ENCODE measurements around the gene LRRC8B. TPM values are rescaled to one million over a fixed set of nuclear protein-coding genes. Genes with fewer than 3 reads are reported as not detected.

The LRRC8B gene
- total and polyA plus RNA-seq, 9 of the 15 experiments (the other 6 are each of a cell fraction or from before 2014, with no cell fraction given): 4.3 to 43.7 (median 14.4) TPM

GRCh38 chr1:89528382-89528780 lies 3.8 kb downstream of the LRRC8B start:
- Histone ChIP-seq H3K4me3 (no peak overlapping the region), H3K9ac (ENCODE audit: insufficient read depth in 1 of 2, low read depth in 2 of 2, low read length in 2 of 2) (no peak overlapping the region; a peak in 1 of 4 replicates), H4K20me1 (replicated peaks; ENCODE audit: control insufficient read depth, insufficient read depth, low read length) (peaks cover 5% of the 10 kb centered on the region; the same call in 1 of the 2 replicates), H3K9me3 (replicated peaks; ENCODE audit: control insufficient read depth, insufficient read depth, low read depth, low read length) (peaks cover 9% of the 10 kb centered on the region), H3K27ac (ENCODE audit: extremely low read depth, low read depth, low read length) (no peak overlapping the region), H3K4me2 (ENCODE audit: insufficient read depth, low read length) (peak overlapping the region; percentile 19), H3K4me1 (replicated peaks in 1 of 2; ENCODE audit: control insufficient read depth in 2 of 2, insufficient read depth in 2 of 2, low read length in 2 of 2) (peaks cover 17 to 51% of the 10 kb centered on the region in 2 experiments), H3K9me1 (ENCODE audit: control insufficient read depth, insufficient read depth, low read length) (no peaks in the 10 kb centered on the region), H3K36me3 (ENCODE audit: control insufficient read depth, insufficient read depth, low read length) (peaks cover 58% of the 10 kb centered on the region), H3K27me3 (ENCODE audit: control insufficient read depth in 2 of 2, insufficient read depth in 2 of 2, low read length in 2 of 2) (no peaks in the 10 kb centered on the region), H3K79me2 (ENCODE audit: control insufficient read depth, insufficient read depth, low read length) (peaks cover 92% of the 10 kb centered on the region), H2AFZ (ENCODE audit: low read depth, low read length) (no peak overlapping the region)
- CTCF ChIA-PET (ENCODE audit: low intra/inter-chr PET ratio): interaction anchor here (0.7 kb wide), 1 partner anchor 9 kb away, joined by 3 read pairs; no protein-coding TSS in a partner anchor
- POLR2A ChIA-PET: interaction anchor here (1.0 to 2.1 kb wide), 3 partner anchors 9 to 294 kb away, joined by 3 to 8 read pairs (median 6); no protein-coding TSS in a partner anchor
- no peak for FAIRE-seq
- DNase-seq (ENCODE audit: extremely low read depth in 1 of 4, low spot score in 3 of 4): no peak
- intact Hi-C loops (cut with micrococcal nuclease): loop anchor here (10.0 kb wide), 1 partner anchor 466 kb away; the partner anchor contains the start of gene ZNF326
- BruUV-seq (replicated peaks): no TSS peak
- in situ Hi-C loops (cut with MboI): no loop called here
- ATAC-seq: no peak
- TF ChIP-seq ZFP1 (CRISPR knock-in tag; IDR thresholded peaks at IDR 0.05) (no peak), ZNF696 (CRISPR knock-in tag; conservative IDR thresholded peaks at IDR 0.05) (no peak), ARHGAP35 (IDR thresholded peaks at IDR 0.05; ENCODE audit: partially characterized antibody) (no peak), NR2C2 (CRISPR knock-in tag; IDR thresholded peaks at IDR 0.05) (no peak), NR2C2 (tag; IDR thresholded peaks at IDR 0.05) (no peak), ZBED1 (IDR thresholded peaks at IDR 0.05) (no peak), HCFC1 (IDR thresholded peaks at IDR 0.05; ENCODE audit: low read depth, low read length) (no peak), FOXJ3 (CRISPR knock-in tag; IDR thresholded peaks at IDR 0.05) (no peak), CUX1 (CRISPR knock-in tag; IDR thresholded peaks at IDR 0.05) (no peak), CBX5 (IDR thresholded peaks at IDR 0.05; ENCODE audit: borderline replicate concordance, low read depth) (no peak), ZBTB9 (CRISPR knock-in tag; IDR thresholded peaks at IDR 0.05) (no peak), NONO (IDR thresholded peaks at IDR 0.05; ENCODE audit: low read depth in 2 of 2, low read length in 1 of 2) (no peak), TAL1 (IDR thresholded peaks at IDR 0.05) (no peak), ZNF224 (CRISPR knock-in tag; IDR thresholded peaks at IDR 0.05) (no peak), MEF2D (tag; conservative IDR thresholded peaks at IDR 0.05; ENCODE audit: low read depth) (no peak), RNF2 (IDR thresholded peaks at IDR 0.05) (no peak)
